Ovary (tissue), 3 donors: ENCODE results near the gene CCDC102A.

ENCODE experiments used
- EP300 ChIP-seq: sonication (generic); formaldehyde crosslinking; IDR thresholded peaks from one replicate; pipeline ENCODE4 v1.6.1; 2017; ENCODE audit warnings: antibody characterized with exemption
- POLR2A ChIP-seq: fragments of 450-650 bp; IDR thresholded peaks from one replicate; pipeline ENCODE4 v1.6.1; 2017; ENCODE audit warnings: antibody characterized with exemption, mild to moderate bottlenecking, moderate library complexity
- TF ChIP-seq, protein P1 (sequence below), 3 donors: fragments of 450-650 bp in 2 of 3; fragments of 200-600 bp in 1 of 3; IDR thresholded peaks; one replicate each; pipeline versions ENCODE4 v1.5.1 to v1.8.0; 2016 to 2022; ENCODE audit warnings: antibody characterized with exemption in 3 of 3, mild to moderate bottlenecking in 1 of 3
- donor health status: DM: no; HTN: no; CAD: no.

GRCh38 chr16:57572978-57573728 is 36.8 kb upstream of the CCDC102A start:
- TF ChIP-seq, protein P1, sequence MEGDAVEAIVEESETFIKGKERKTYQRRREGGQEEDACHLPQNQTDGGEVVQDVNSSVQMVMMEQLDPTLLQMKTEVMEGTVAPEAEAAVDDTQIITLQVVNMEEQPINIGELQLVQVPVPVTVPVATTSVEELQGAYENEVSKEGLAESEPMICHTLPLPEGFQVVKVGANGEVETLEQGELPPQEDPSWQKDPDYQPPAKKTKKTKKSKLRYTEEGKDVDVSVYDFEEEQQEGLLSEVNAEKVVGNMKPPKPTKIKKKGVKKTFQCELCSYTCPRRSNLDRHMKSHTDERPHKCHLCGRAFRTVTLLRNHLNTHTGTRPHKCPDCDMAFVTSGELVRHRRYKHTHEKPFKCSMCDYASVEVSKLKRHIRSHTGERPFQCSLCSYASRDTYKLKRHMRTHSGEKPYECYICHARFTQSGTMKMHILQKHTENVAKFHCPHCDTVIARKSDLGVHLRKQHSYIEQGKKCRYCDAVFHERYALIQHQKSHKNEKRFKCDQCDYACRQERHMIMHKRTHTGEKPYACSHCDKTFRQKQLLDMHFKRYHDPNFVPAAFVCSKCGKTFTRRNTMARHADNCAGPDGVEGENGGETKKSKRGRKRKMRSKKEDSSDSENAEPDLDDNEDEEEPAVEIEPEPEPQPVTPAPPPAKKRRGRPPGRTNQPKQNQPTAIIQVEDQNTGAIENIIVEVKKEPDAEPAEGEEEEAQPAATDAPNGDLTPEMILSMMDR (IDR thresholded peaks at IDR 0.05): no peak
- TF ChIP-seq POLR2A: no peak
- no peak for TF ChIP-seq EP300
